HEK293T (cell line): ENCODE data around the gene SLC35F5.

ENCODE experiments used
- ARNT ChIP-seq: fragments of 450-650 bp; IDR thresholded peaks from 2 replicates; pipeline ENCODE4 v1.6.1; 2017; ENCODE audit warnings: mild to moderate bottlenecking
- BHLHE40 ChIP-seq: fragments of 450-650 bp; IDR thresholded peaks from 2 replicates; pipeline ENCODE4 v1.6.1; 2016; ENCODE audit warnings: mild to moderate bottlenecking, moderate library complexity, borderline replicate concordance
- CTBP1 ChIP-seq: fragments of 450-650 bp; IDR thresholded peaks from 2 replicates; pipeline ENCODE4 v1.6.1; 2016; ENCODE audit warnings: borderline replicate concordance
- ELF4 ChIP-seq: fragments of 450-650 bp; IDR thresholded peaks from 2 replicates; pipeline ENCODE4 v1.6.1; 2017; ENCODE audit warnings: antibody characterized with exemption
- FOXK2 ChIP-seq: fragments of 450-650 bp; IDR thresholded peaks from 2 replicates; pipeline ENCODE4 v1.6.1; 2016; ENCODE audit warnings: mild to moderate bottlenecking
- FOXM1 ChIP-seq: fragments of 450-650 bp; IDR thresholded peaks from 2 replicates; pipeline ENCODE4 v1.6.1; 2017; ENCODE audit warnings: mild to moderate bottlenecking, borderline replicate concordance
- HDGF ChIP-seq: fragments of 450-650 bp; IDR thresholded peaks from 2 replicates; pipeline ENCODE4 v1.6.1; 2017; ENCODE audit warnings: antibody characterized with exemption, borderline replicate concordance
- L3MBTL2 ChIP-seq: fragments of 450-650 bp; conservative IDR thresholded peaks from 2 replicates; pipeline ENCODE4 v1.6.1; 2016; ENCODE audit warnings: mild to moderate bottlenecking
- NFRKB ChIP-seq: fragments of 450-650 bp; IDR thresholded peaks from 2 replicates; pipeline ENCODE4 v1.6.1; 2016; ENCODE audit warnings: mild to moderate bottlenecking, moderate library complexity
- PKNOX1 ChIP-seq: fragments of 450-650 bp; IDR thresholded peaks from 2 replicates; pipeline ENCODE4 v1.6.1; 2016
- SP1 ChIP-seq: fragments of 450-650 bp; IDR thresholded peaks from 2 replicates; pipeline ENCODE4 v1.6.1; 2017
- SUZ12 ChIP-seq: fragments of 450-650 bp; IDR thresholded peaks from 2 replicates; pipeline ENCODE4 v1.6.1; 2016; ENCODE audit warnings: mild to moderate bottlenecking
- ZNF384 ChIP-seq: fragments of 450-650 bp; IDR thresholded peaks from 2 replicates; pipeline ENCODE4 v1.6.1; 2016

- TF ChIP-seq SP1, result no peak
- TF ChIP-seq BHLHE40, result no peak
- no peak for TF ChIP-seq ELF4
- TF ChIP-seq HDGF, result no peak
- no peak for TF ChIP-seq L3MBTL2
- TF ChIP-seq CTBP1, result no peak
- no peak for TF ChIP-seq SUZ12
- TF ChIP-seq ARNT, result no peak
- no peak for TF ChIP-seq FOXM1
- TF ChIP-seq NFRKB, result no peak
- no peak for TF ChIP-seq ZNF384
- TF ChIP-seq PKNOX1, result no peak
- TF ChIP-seq FOXK2, result no peak
Observed at GRCh38 chr2:113750385-113750784, 6.1 kb downstream of the SLC35F5 start.
